Tibial artery (tissue), 4 donors: ENCODE measurements around the gene TBC1D9B.

Experiments used
- DNase-seq, 2 donors: peaks; one replicate each; pipeline ENCODE4 v3.0.0-alpha.2; 2019
- H3K27ac ChIP-seq, 2 donors: fragments of 200-600 bp; sonication (generic) in 1 of 2; 1 replicate in 1 of 2; 2 replicates in 1 of 2; pipeline ENCODE4 v1.5.1; 2018 to 2019; ENCODE audit warnings: mild to moderate bottlenecking in 1 of 2
- H3K27me3 ChIP-seq, 2 donors: fragments of 200-600 bp; sonication (generic) in 1 of 2; one replicate each; pipeline versions ENCODE4 v1.5.1 to v1.6.0; 2016 to 2019
- H3K36me3 ChIP-seq, 3 donors: fragments of 200-600 bp; sonication (generic) in 2 of 3; one replicate each; pipeline ENCODE4 v1.5.1; 2016 to 2019; ENCODE audit warnings: mild to moderate bottlenecking in 2 of 3
- H3K4me1 ChIP-seq, 4 donors: fragments of 200-600 bp; sonication (generic) in 2 of 4; 1 replicate in 3 of 4; 2 replicates in 1 of 4; pipeline ENCODE4 v1.5.1; 2016 to 2019
- H3K4me3 ChIP-seq, 2 donors: fragments of 200-600 bp; sonication (generic) in 1 of 2; 1 replicate in 1 of 2; 2 replicates in 1 of 2; pipeline ENCODE4 v1.5.1; 2018 to 2019; ENCODE audit warnings: mild to moderate bottlenecking in 2 of 2
- H3K9me3 ChIP-seq, 3 donors: fragments of 200-600 bp; sonication (generic) in 1 of 3; one replicate each; pipeline ENCODE4 v1.5.1; 2016 to 2019
- intact Hi-C: fragments of 100-400 bp; cut with DNase I; formaldehyde crosslinking; loops from one replicate; pipeline ENCODE4 v1.15.0; 2023; ENCODE audit warnings: low total_unique reads
- TF ChIP-seq, protein P1 (sequence below), 2 experiments: fragments of 200-600 bp in 1 of 2; fragments of 450-650 bp in 1 of 2; IDR thresholded peaks; one replicate each; pipeline ENCODE4 v1.5.1; 2017 to 2019; ENCODE audit warnings: antibody characterized with exemption in 2 of 2, mild to moderate bottlenecking in 1 of 2, moderate library complexity in 1 of 2

Gene TBC1D9B

DNA sequence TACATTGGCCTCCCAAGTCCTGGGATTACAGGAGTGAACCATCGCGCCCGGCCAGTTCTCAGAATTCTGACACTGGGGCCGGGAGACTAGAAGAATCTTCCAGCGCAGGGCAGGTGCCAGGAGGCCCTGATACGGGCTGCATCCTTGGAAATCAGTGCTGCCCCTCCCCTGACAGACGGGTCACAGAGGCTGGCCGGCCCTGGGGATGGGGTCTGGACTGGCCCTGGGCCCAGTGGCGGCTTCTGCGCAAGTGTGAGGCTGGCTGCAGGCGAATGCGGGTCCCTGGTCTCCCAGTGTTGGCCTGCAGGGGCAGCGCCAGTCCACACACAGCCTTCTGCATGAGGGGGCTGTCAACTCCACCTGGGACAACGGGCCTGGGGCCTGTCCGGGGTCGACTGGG lies 831 bp upstream of the TBC1D9B start:
- H3K27ac ChIP-seq = peak overlapping the region; percentile 70 to 80
- peaks cover 0 to 22% (median 18%) of the 10 kb centered on the region in 4 donors for H3K4me1 ChIP-seq
- H3K27me3 ChIP-seq = no peaks in the 10 kb centered on the region
- no peak for DNase-seq
- H3K36me3 ChIP-seq = peaks cover 0 to 13% (median 10%) of the 10 kb centered on the region in 3 donors
- no peaks in the 10 kb centered on the region for H3K9me3 ChIP-seq
- peak overlapping the region; percentile 67 to 79 for H3K4me3 ChIP-seq
- intact Hi-C loops = loop anchor here (5.0 kb wide), 2 partner anchors 101 to 164 kb away; partner anchors contain the start of genes MGAT4B and RNF130
- TF ChIP-seq, protein P1, sequence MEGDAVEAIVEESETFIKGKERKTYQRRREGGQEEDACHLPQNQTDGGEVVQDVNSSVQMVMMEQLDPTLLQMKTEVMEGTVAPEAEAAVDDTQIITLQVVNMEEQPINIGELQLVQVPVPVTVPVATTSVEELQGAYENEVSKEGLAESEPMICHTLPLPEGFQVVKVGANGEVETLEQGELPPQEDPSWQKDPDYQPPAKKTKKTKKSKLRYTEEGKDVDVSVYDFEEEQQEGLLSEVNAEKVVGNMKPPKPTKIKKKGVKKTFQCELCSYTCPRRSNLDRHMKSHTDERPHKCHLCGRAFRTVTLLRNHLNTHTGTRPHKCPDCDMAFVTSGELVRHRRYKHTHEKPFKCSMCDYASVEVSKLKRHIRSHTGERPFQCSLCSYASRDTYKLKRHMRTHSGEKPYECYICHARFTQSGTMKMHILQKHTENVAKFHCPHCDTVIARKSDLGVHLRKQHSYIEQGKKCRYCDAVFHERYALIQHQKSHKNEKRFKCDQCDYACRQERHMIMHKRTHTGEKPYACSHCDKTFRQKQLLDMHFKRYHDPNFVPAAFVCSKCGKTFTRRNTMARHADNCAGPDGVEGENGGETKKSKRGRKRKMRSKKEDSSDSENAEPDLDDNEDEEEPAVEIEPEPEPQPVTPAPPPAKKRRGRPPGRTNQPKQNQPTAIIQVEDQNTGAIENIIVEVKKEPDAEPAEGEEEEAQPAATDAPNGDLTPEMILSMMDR (IDR thresholded peaks at IDR 0.05) = no peak

DNA sequence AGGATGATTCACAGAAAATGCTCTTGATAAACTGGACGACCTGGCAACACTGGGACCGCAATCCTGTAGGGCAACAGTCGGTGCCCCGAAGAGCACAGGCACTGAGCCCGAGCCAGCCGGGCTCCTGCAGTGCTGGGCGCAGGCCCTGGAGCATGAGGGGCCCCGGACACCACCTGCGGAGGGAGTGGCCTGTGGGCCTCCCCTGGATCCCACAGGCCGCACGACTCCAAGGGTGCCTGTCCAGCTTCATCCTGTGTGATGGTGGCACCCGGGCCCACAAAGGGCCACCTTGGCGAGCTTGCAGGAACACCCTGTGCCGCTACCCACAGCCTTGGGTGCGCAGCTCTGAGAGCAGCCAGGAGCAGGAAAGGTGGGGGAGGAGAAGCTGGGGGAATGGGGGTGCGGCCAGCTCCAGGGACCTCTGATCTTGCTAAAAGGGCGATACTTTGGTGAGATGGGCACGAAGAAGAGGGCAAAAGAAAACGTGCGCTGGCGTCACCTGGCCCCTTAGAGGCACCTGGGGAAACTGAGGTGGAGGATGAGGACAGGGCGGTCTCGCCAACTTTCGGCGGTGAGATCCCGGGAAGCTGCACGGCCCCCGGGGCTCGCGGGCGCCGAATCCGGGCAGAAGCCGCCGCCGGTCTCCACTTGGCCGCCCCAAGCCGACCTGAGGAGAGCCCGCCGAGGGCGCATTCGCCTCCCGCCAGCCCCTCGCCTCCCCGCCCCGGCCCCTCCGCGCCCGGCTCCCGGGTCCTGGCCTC lies 722 bp downstream of the TBC1D9B start:
- Histone ChIP-seq H3K36me3 (peaks cover 0 to 29% (median 18%) of the 10 kb centered on the region in 3 donors), H3K4me3 (peak overlapping the region; percentile 67 to 79), H3K27me3 (no peaks in the 10 kb centered on the region), H3K4me1 (peaks cover 0 to 22% (median 17%) of the 10 kb centered on the region in 4 donors), H3K9me3 (no peaks in the 10 kb centered on the region), H3K27ac (peak overlapping the region; percentile 79 to 80)
- no peak for DNase-seq
- TF ChIP-seq, protein P1 (IDR thresholded peaks at IDR 0.05) = no peak
- intact Hi-C loops = loop anchor here (5.0 kb wide), 2 partner anchors 100 to 165 kb away; partner anchors contain the start of genes MGAT4B and RNF130

DNA sequence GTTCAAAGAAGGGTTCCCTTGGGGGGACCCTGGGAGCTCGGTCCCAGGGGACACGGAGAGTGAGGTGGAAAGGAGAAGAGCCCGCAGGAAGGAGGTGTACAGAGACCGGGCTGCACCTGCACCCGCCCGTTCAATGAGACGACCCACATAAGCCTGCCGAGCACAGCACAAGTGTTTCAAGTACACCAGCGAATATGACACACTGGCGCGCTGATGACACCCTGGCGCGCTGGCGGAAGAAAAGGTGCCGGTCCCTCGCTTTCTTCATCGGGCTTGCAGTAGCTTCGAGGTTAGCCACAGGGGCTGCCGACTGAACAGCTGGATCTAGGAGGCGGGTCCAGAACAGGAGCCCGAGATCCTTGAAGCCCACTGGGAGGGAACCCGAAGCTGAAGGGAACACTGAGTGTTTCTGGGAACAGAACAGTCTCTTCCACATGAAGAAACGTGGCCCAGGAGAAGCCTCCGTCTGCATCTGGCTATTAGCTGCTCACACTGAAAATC lies 1.4 kb downstream of the TBC1D9B start:
- H3K27me3 ChIP-seq = no peaks in the 10 kb centered on the region
- peaks cover 0 to 22% (median 17%) of the 10 kb centered on the region in 4 donors for H3K4me1 ChIP-seq
- H3K9me3 ChIP-seq = no peaks in the 10 kb centered on the region
- H3K36me3 ChIP-seq = peaks cover 0 to 33% (median 18%) of the 10 kb centered on the region in 3 donors
- no peak for DNase-seq
- TF ChIP-seq, protein P1 (IDR thresholded peaks at IDR 0.05) = no peak
- intact Hi-C loops = loop anchor here (5.0 kb wide), 2 partner anchors 99 to 166 kb away; partner anchors contain the start of genes MGAT4B and RNF130
- peak overlapping the region; percentile 79 to 80 for H3K27ac ChIP-seq
- peak overlapping the region; percentile 67 to 79 for H3K4me3 ChIP-seq

DNA sequence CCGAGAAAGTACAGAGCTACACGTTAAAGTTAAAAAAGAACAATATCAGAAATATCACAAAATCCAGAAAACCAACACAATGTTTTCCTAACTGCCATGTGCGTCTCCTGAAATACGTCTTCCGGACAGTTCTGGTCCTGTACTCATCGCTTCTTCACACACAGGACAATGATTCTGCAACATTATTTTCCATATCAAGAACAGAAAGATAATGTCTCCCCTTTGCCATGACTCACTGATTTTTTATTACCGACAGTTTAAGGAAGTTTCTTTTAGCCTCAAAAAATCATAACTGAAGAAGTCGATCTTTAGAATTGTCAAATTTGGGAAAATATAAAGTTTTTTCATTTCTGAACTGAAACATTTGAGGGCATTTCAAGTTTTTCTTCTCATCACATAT lies 2.5 kb downstream of the TBC1D9B start:
- no peak overlapping the region for H3K4me3 ChIP-seq
- H3K27me3 ChIP-seq = no peaks in the 10 kb centered on the region
- H3K9me3 ChIP-seq = no peaks in the 10 kb centered on the region
- no peak for DNase-seq
- intact Hi-C loops = loop anchor here (5.0 kb wide), 2 partner anchors 98 to 167 kb away; partner anchors contain the start of genes MGAT4B and RNF130
- peaks cover 0 to 22% (median 17%) of the 10 kb centered on the region in 4 donors for H3K4me1 ChIP-seq
- TF ChIP-seq, protein P1 (IDR thresholded peaks at IDR 0.05) = no peak
- H3K27ac ChIP-seq = no peak overlapping the region
- H3K36me3 ChIP-seq = peaks cover 0 to 44% (median 18%) of the 10 kb centered on the region in 3 donors

DNA sequence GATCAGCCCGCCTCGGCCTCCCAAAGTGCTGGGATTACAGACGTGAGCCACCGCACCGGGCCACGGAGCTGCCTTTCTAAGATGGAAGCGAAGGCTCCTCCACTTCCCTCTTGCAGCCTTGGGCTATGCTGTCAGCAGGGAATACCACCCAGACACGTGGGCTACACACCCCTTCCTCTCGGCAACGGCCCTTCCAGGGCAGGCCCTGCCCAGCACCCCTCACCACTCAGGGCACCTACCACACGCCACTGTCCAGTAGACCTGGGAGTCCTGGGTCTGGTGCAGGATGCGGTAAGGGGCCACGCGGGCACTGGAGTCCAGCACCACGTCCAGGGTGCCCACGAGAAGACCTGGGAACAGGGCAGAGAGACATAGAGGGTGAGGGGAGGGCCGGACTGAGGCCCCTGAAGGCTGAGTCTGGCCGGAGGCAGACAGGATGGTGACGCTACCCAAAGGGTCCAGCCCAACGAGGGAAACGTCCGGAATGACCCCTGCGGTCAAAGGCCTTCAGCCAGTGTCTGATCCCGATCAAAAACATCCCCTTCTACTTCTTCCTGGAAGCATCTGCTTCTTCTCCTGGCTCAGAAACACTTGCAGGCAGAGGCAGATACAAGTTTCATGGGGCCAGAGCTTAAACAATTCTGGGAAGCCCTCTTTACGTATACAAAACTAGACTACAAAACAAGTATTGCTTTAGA lies 3.1 kb downstream of the TBC1D9B start:
- Histone ChIP-seq H3K36me3 (peaks cover 0 to 50% (median 21%) of the 10 kb centered on the region in 3 donors), H3K9me3 (no peaks in the 10 kb centered on the region), H3K27ac (no peak overlapping the region), H3K4me1 (peaks cover 0 to 22% (median 17%) of the 10 kb centered on the region in 4 donors), H3K27me3 (no peaks in the 10 kb centered on the region), H3K4me3 (no peak overlapping the region)
- DNase-seq = no peak
- TF ChIP-seq, protein P1 (IDR thresholded peaks at IDR 0.05) = no peak
- intact Hi-C loops = loop anchor here (5.0 kb wide), 2 partner anchors 97 to 168 kb away; partner anchors contain the start of genes MGAT4B and RNF130
